ENCODE measurements around the gene DRAM1. TPM values are rescaled to one million over a fixed set of nuclear protein-coding genes. Genes with fewer than 3 reads are reported as not detected.
A peak's percentile ranks its signal among the peaks of the same experiment; 100 is the strongest.
"Not testable (repeated sequence)": the region's sequence is repeated elsewhere in the genome, so short reads cannot be mapped to it uniquely, and the experiment has no call there.

Gene DRAM1
- total RNA-seq, 1 donor from 2014 or later: 3.7 TPM

GRCh38 chr12:101841069-101841468 lies 36.3 kb upstream of the DRAM1 start:
- Histone ChIP-seq H3K27me3 (ENCODE audit: control insufficient read depth in 3 of 3, insufficient read depth in 3 of 3, low read length in 3 of 3) (no peaks in the 10 kb centered on the region), H3K4me1 (ENCODE audit: control insufficient read depth in 3 of 3, insufficient read depth in 3 of 3, low read length in 3 of 3) (no peaks in the 10 kb centered on the region), H3K9ac (ENCODE audit: low read depth in 1 of 3, low read length in 3 of 3) (no peak overlapping the region), H3K9me3 (ENCODE audit: control insufficient read depth in 3 of 3, low read length in 3 of 3) (no peaks in the 10 kb centered on the region), H3K27ac (ENCODE audit: low read depth, low read length) (no peak overlapping the region), H3K36me3 (ENCODE audit: control insufficient read depth in 3 of 3, insufficient read depth in 3 of 3, low read length in 3 of 3) (no peaks in the 10 kb centered on the region), H3K4me3 (ENCODE audit: low read length in 3 of 3) (no peak overlapping the region)

- no peaks in the 10 kb centered on the region for H3K4me1 ChIP-seq (ENCODE audit: control insufficient read depth in 3 of 3, insufficient read depth in 3 of 3, low read length in 3 of 3)
- H3K9me3 ChIP-seq (ENCODE audit: control insufficient read depth in 3 of 3, low read length in 3 of 3): no peaks in the 10 kb centered on the region
- no peak overlapping the region for H3K9ac ChIP-seq (ENCODE audit: low read depth in 1 of 3, low read length in 3 of 3)
- H3K4me3 ChIP-seq (ENCODE audit: low read length in 3 of 3): no peak overlapping the region
- H3K36me3 ChIP-seq (ENCODE audit: control insufficient read depth in 3 of 3, insufficient read depth in 3 of 3, low read length in 3 of 3): no peaks in the 10 kb centered on the region
- H3K27me3 ChIP-seq (ENCODE audit: control insufficient read depth in 3 of 3, insufficient read depth in 3 of 3, low read length in 3 of 3): no peaks in the 10 kb centered on the region
- H3K27ac ChIP-seq (ENCODE audit: low read depth, low read length): no peak overlapping the region
These were observed 32.2 kb upstream of the DRAM1 start for GRCh38 chr12:101845137-101845711.

GRCh38 chr12:101847325-101847724 lies 30.1 kb upstream of the DRAM1 start:
- Histone ChIP-seq H3K27me3 (ENCODE audit: control insufficient read depth in 3 of 3, insufficient read depth in 3 of 3, low read length in 3 of 3) (no peaks in the 10 kb centered on the region), H3K27ac (ENCODE audit: low read depth, low read length) (no peak overlapping the region), H3K4me1 (ENCODE audit: control insufficient read depth in 3 of 3, insufficient read depth in 3 of 3, low read length in 3 of 3) (peaks cover 0 to 3% (median 0%) of the 10 kb centered on the region in 3 donors), H3K36me3 (ENCODE audit: control insufficient read depth in 3 of 3, insufficient read depth in 3 of 3, low read length in 3 of 3) (no peaks in the 10 kb centered on the region), H3K9me3 (ENCODE audit: control insufficient read depth in 3 of 3, low read length in 3 of 3) (no peaks in the 10 kb centered on the region), H3K9ac (ENCODE audit: low read depth in 1 of 3, low read length in 3 of 3) (no peak overlapping the region), H3K4me3 (ENCODE audit: low read length in 3 of 3) (no peak overlapping the region)

GRCh38 chr12:101850199-101850598 lies 27.2 kb upstream of the DRAM1 start:
- H3K27me3 ChIP-seq (ENCODE audit: control insufficient read depth in 3 of 3, insufficient read depth in 3 of 3, low read length in 3 of 3): no peaks in the 10 kb centered on the region
- H3K36me3 ChIP-seq (ENCODE audit: control insufficient read depth in 3 of 3, insufficient read depth in 3 of 3, low read length in 3 of 3): no peaks in the 10 kb centered on the region
- H3K4me3 ChIP-seq (ENCODE audit: low read length in 3 of 3): no peak overlapping the region
- H3K9me3 ChIP-seq (ENCODE audit: control insufficient read depth in 3 of 3, low read length in 3 of 3): no peaks in the 10 kb centered on the region
- H3K27ac ChIP-seq (ENCODE audit: low read depth, low read length): no peak overlapping the region
- H3K4me1 ChIP-seq (ENCODE audit: control insufficient read depth in 3 of 3, insufficient read depth in 3 of 3, low read length in 3 of 3): peaks cover 0 to 3% (median 0%) of the 10 kb centered on the region in 3 donors
- H3K9ac ChIP-seq (ENCODE audit: low read depth in 1 of 3, low read length in 3 of 3): no peak overlapping the region

- no peak overlapping the region for H3K9ac ChIP-seq (ENCODE audit: low read depth in 1 of 3, low read length in 3 of 3)
- no peaks in the 10 kb centered on the region for H3K9me3 ChIP-seq (ENCODE audit: control insufficient read depth in 3 of 3, low read length in 3 of 3)
- no peaks in the 10 kb centered on the region for H3K27me3 ChIP-seq (ENCODE audit: control insufficient read depth in 3 of 3, insufficient read depth in 3 of 3, low read length in 3 of 3)
- no peaks in the 10 kb centered on the region for H3K36me3 ChIP-seq (ENCODE audit: control insufficient read depth in 3 of 3, insufficient read depth in 3 of 3, low read length in 3 of 3)
- H3K4me1 ChIP-seq (ENCODE audit: control insufficient read depth in 3 of 3, insufficient read depth in 3 of 3, low read length in 3 of 3): peaks cover 0 to 3% (median 0%) of the 10 kb centered on the region in 3 donors
- H3K27ac ChIP-seq (ENCODE audit: low read depth, low read length): no peak overlapping the region
- H3K4me3 ChIP-seq (ENCODE audit: low read length in 3 of 3): no peak overlapping the region
These were observed 24.4 kb upstream of the DRAM1 start for GRCh38 chr12:101852998-101853397.

GRCh38 chr12:101854747-101855146 lies 22.6 kb upstream of the DRAM1 start:
- no peaks in the 10 kb centered on the region for H3K9me3 ChIP-seq (ENCODE audit: control insufficient read depth in 3 of 3, low read length in 3 of 3)
- H3K4me3 ChIP-seq (ENCODE audit: low read length in 3 of 3): no peak overlapping the region
- no peaks in the 10 kb centered on the region for H3K27me3 ChIP-seq (ENCODE audit: control insufficient read depth in 3 of 3, insufficient read depth in 3 of 3, low read length in 3 of 3)
- no peak overlapping the region for H3K27ac ChIP-seq (ENCODE audit: low read depth, low read length)
- no peaks in the 10 kb centered on the region for H3K36me3 ChIP-seq (ENCODE audit: control insufficient read depth in 3 of 3, insufficient read depth in 3 of 3, low read length in 3 of 3)
- no peak overlapping the region for H3K9ac ChIP-seq (ENCODE audit: low read depth in 1 of 3, low read length in 3 of 3)
- H3K4me1 ChIP-seq (ENCODE audit: control insufficient read depth in 3 of 3, insufficient read depth in 3 of 3, low read length in 3 of 3): peaks cover 0 to 3% (median 0%) of the 10 kb centered on the region in 3 donors

GRCh38 chr12:101855364-101855884 lies 22.0 kb upstream of the DRAM1 start:
- H3K4me3 ChIP-seq (ENCODE audit: low read length in 3 of 3): no peak overlapping the region
- H3K27ac ChIP-seq (ENCODE audit: low read depth, low read length): no peak overlapping the region
- no peaks in the 10 kb centered on the region for H3K9me3 ChIP-seq (ENCODE audit: control insufficient read depth in 3 of 3, low read length in 3 of 3)
- peaks cover 0 to 3% (median 0%) of the 10 kb centered on the region in 3 donors for H3K4me1 ChIP-seq (ENCODE audit: control insufficient read depth in 3 of 3, insufficient read depth in 3 of 3, low read length in 3 of 3)
- H3K27me3 ChIP-seq (ENCODE audit: control insufficient read depth in 3 of 3, insufficient read depth in 3 of 3, low read length in 3 of 3): no peaks in the 10 kb centered on the region
- H3K9ac ChIP-seq (ENCODE audit: low read depth in 1 of 3, low read length in 3 of 3): no peak overlapping the region
- no peaks in the 10 kb centered on the region for H3K36me3 ChIP-seq (ENCODE audit: control insufficient read depth in 3 of 3, insufficient read depth in 3 of 3, low read length in 3 of 3)

GRCh38 chr12:101855976-101856375 lies 21.4 kb upstream of the DRAM1 start:
- H3K4me3 ChIP-seq (ENCODE audit: low read length in 3 of 3): no peak overlapping the region
- H3K9ac ChIP-seq (ENCODE audit: low read depth in 1 of 3, low read length in 3 of 3): no peak overlapping the region
- H3K4me1 ChIP-seq (ENCODE audit: control insufficient read depth in 3 of 3, insufficient read depth in 3 of 3, low read length in 3 of 3): peaks cover 0 to 2% (median 0%) of the 10 kb centered on the region in 3 donors

GRCh38 chr12:101856614-101857013 lies 20.8 kb upstream of the DRAM1 start:
- not testable (repeated sequence) for H3K36me3 ChIP-seq (ENCODE audit: control insufficient read depth in 3 of 3, insufficient read depth in 3 of 3, low read length in 3 of 3); H3K4me1 ChIP-seq (ENCODE audit: control insufficient read depth in 3 of 3, insufficient read depth in 3 of 3, low read length in 3 of 3); H3K27me3 ChIP-seq (ENCODE audit: control insufficient read depth in 3 of 3, insufficient read depth in 3 of 3, low read length in 3 of 3); H3K4me3 ChIP-seq (ENCODE audit: low read length in 3 of 3); H3K9me3 ChIP-seq (ENCODE audit: control insufficient read depth in 3 of 3, low read length in 3 of 3); H3K27ac ChIP-seq (ENCODE audit: low read depth, low read length); H3K9ac ChIP-seq (ENCODE audit: low read depth in 1 of 3, low read length in 3 of 3)

More at GRCh38 chr12:101855976-101856375, 21.4 kb upstream of the DRAM1 start:
- no peaks in the 10 kb centered on the region for H3K9me3 ChIP-seq (ENCODE audit: control insufficient read depth in 3 of 3, low read length in 3 of 3)
- no peaks in the 10 kb centered on the region for H3K36me3 ChIP-seq (ENCODE audit: control insufficient read depth in 3 of 3, insufficient read depth in 3 of 3, low read length in 3 of 3)
- H3K27ac ChIP-seq (ENCODE audit: low read depth, low read length): no peak overlapping the region
- no peaks in the 10 kb centered on the region for H3K27me3 ChIP-seq (ENCODE audit: control insufficient read depth in 3 of 3, insufficient read depth in 3 of 3, low read length in 3 of 3)

GRCh38 chr12:101857043-101857558 lies 20.3 kb upstream of the DRAM1 start:
- H3K36me3 ChIP-seq (ENCODE audit: control insufficient read depth in 3 of 3, insufficient read depth in 3 of 3, low read length in 3 of 3): no peaks in the 10 kb centered on the region
- no peaks in the 10 kb centered on the region for H3K4me1 ChIP-seq (ENCODE audit: control insufficient read depth in 3 of 3, insufficient read depth in 3 of 3, low read length in 3 of 3)
- peak overlapping the region; percentile 19 for H3K27ac ChIP-seq (ENCODE audit: low read depth, low read length)
- H3K4me3 ChIP-seq (ENCODE audit: low read length in 3 of 3): no peak overlapping the region
- no peak overlapping the region for H3K9ac ChIP-seq (ENCODE audit: low read depth in 1 of 3, low read length in 3 of 3)
- no peaks in the 10 kb centered on the region for H3K27me3 ChIP-seq (ENCODE audit: control insufficient read depth in 3 of 3, insufficient read depth in 3 of 3, low read length in 3 of 3)
- H3K9me3 ChIP-seq (ENCODE audit: control insufficient read depth in 3 of 3, low read length in 3 of 3): no peaks in the 10 kb centered on the region
